Amygdala (tissue), 56 donors: Measurements from ENCODE around the gene FAM83B.
"Not testable (repeated sequence)": the region's sequence is repeated elsewhere in the genome, so short reads cannot be mapped to it uniquely, and the experiment has no call there.

Experiments used
- DNase-seq, 56 donors: peaks; one replicate each; lab custom pipeline; 2025; lab: John Stamatoyannopoulos, UW

FAM83B gene

GRCh38 chr6:54860739-54861138, 14.2 kb downstream of the FAM83B start:
- no peak for DNase-seq

GRCh38 chr6:54861905-54862616, 15.5 kb downstream of the FAM83B start:
- no peak for DNase-seq

GRCh38 chr6:54864272-54864671, 17.7 kb downstream of the FAM83B start:
- DNase-seq = no peak

- no peak for DNase-seq
These were observed 18.6 kb downstream of the FAM83B start for GRCh38 chr6:54865091-54865631.

GRCh38 chr6:54868556-54868955, 22.0 kb downstream of the FAM83B start:
- no peak for DNase-seq

GRCh38 chr6:54873599-54873998, 27.0 kb downstream of the FAM83B start:
- DNase-seq = no peak

- DNase-seq = no peak
These were observed 27.9 kb downstream of the FAM83B start for GRCh38 chr6:54874349-54875048.

GRCh38 chr6:54875539-54875938, 29.0 kb downstream of the FAM83B start:
- no peak for DNase-seq

GRCh38 chr6:54876365-54876764, 29.8 kb downstream of the FAM83B start:
- DNase-seq = no peak

GRCh38 chr6:54876871-54877270, 30.3 kb downstream of the FAM83B start:
- no peak for DNase-seq

GRCh38 chr6:54877713-54878317, 31.2 kb downstream of the FAM83B start:
- no peak for DNase-seq

GRCh38 chr6:54878718-54879117, 32.1 kb downstream of the FAM83B start:
- no peak for DNase-seq

GRCh38 chr6:54879188-54879985, 32.8 kb downstream of the FAM83B start:
- DNase-seq = no peak

- DNase-seq = no peak
These were observed 34.6 kb downstream of the FAM83B start for GRCh38 chr6:54881067-54881730.

GRCh38 chr6:54881891-54882290, 35.3 kb downstream of the FAM83B start:
- DNase-seq = not testable (repeated sequence)

GRCh38 chr6:54886932-54887584, 40.5 kb downstream of the FAM83B start:
- no peak for DNase-seq

- DNase-seq = no peak
These were observed 45.0 kb downstream of the FAM83B start for GRCh38 chr6:54891536-54891935.

GRCh38 chr6:54892831-54893230, 46.3 kb downstream of the FAM83B start:
- DNase-seq = no peak

- no peak for DNase-seq
These were observed 47.2 kb downstream of the FAM83B start for GRCh38 chr6:54893818-54894217.

GRCh38 chr6:54896302-54896701, 49.7 kb downstream of the FAM83B start:
- DNase-seq = no peak
